Measurements from ENCODE around the gene PARD3B.

The PARD3B gene

GRCh38 chr2:205574001-205574400 is 1028.7 kb downstream of the PARD3B start:
- H3K4me3 ChIP-seq (replicated peaks; ENCODE audit: insufficient read depth, low read length): no peak overlapping the region
- H3K27ac ChIP-seq (replicated peaks): no peak overlapping the region
- peaks cover 3% of the 10 kb centered on the region for H3K27me3 ChIP-seq (ENCODE audit: insufficient read depth, poor library complexity, severe bottlenecking)
- DNase-seq (ENCODE audit: low read depth in 1 of 2, low spot score in 1 of 2): no peak
- TF ChIP-seq POLR2AphosphoS5 (IDR thresholded peaks at IDR 0.05; ENCODE audit: low read depth) (no peak), REST (IDR thresholded peaks at IDR 0.05; ENCODE audit: insufficient replicate concordance, low read depth) (no peak), GABPA (IDR thresholded peaks at IDR 0.05; ENCODE audit: low read depth) (no peak), SPI1 (IDR thresholded peaks at IDR 0.05; ENCODE audit: borderline replicate concordance, low read depth) (no peak)
- TF ChIP-seq, protein P1, sequence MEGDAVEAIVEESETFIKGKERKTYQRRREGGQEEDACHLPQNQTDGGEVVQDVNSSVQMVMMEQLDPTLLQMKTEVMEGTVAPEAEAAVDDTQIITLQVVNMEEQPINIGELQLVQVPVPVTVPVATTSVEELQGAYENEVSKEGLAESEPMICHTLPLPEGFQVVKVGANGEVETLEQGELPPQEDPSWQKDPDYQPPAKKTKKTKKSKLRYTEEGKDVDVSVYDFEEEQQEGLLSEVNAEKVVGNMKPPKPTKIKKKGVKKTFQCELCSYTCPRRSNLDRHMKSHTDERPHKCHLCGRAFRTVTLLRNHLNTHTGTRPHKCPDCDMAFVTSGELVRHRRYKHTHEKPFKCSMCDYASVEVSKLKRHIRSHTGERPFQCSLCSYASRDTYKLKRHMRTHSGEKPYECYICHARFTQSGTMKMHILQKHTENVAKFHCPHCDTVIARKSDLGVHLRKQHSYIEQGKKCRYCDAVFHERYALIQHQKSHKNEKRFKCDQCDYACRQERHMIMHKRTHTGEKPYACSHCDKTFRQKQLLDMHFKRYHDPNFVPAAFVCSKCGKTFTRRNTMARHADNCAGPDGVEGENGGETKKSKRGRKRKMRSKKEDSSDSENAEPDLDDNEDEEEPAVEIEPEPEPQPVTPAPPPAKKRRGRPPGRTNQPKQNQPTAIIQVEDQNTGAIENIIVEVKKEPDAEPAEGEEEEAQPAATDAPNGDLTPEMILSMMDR (IDR thresholded peaks at IDR 0.05; ENCODE audit: insufficient read depth, low read length): no peak

- H3K27ac ChIP-seq (replicated peaks): no peak overlapping the region
- TF ChIP-seq, protein P1 (IDR thresholded peaks at IDR 0.05; ENCODE audit: insufficient read depth, low read length): no peak
- no peak for TF ChIP-seq POLR2AphosphoS5 (IDR thresholded peaks at IDR 0.05; ENCODE audit: low read depth)
- TF ChIP-seq GABPA (IDR thresholded peaks at IDR 0.05; ENCODE audit: low read depth): no peak
- TF ChIP-seq REST (IDR thresholded peaks at IDR 0.05; ENCODE audit: insufficient replicate concordance, low read depth): no peak
- no peak for TF ChIP-seq SPI1 (IDR thresholded peaks at IDR 0.05; ENCODE audit: borderline replicate concordance, low read depth)
- peaks cover 5% of the 10 kb centered on the region for H3K27me3 ChIP-seq (ENCODE audit: insufficient read depth, poor library complexity, severe bottlenecking)
- no peak overlapping the region for H3K4me3 ChIP-seq (replicated peaks; ENCODE audit: insufficient read depth, low read length)
- no peak for DNase-seq (ENCODE audit: low read depth in 1 of 2, low spot score in 1 of 2)
These were observed 1034.1 kb downstream of the PARD3B start for GRCh38 chr2:205579335-205579734.

DNA sequence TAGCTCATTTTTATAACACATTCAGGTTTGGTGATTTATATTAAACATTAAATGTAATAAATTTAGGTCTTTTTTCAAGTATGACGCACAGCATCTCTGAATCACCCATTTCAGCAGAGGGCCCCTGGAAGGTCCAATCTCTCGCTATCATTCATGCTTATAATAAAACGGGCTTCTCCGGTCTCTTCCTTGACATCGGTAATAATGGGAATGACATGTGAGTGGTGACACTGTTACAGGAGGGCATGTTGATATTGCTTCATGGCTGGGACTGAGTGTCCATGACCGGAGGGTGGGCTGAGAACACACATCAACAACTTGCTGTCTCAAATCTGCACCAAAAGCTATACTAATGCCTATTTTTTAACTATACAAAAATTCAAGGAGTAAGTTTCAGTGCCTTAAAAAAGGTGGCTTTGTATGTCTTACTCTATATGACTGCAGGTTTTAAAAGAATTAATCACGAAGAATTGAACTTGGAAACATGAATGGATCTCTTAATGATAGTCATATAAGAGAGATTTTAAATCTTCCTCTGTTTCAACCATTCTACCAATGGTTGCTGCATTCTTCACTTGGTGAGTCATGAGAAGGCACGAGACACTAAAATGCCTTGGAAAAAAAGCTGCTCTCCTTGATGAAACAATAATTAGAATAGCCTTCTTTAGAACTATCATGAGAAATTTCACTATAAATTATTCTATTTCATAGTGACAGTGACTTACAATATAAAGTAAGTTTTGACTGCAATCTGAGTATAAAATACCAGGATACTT is 1035.1 kb downstream of the PARD3B start:
- no peak for DNase-seq (ENCODE audit: low read depth in 1 of 2, low spot score in 1 of 2)
- no peak overlapping the region for H3K4me3 ChIP-seq (replicated peaks; ENCODE audit: insufficient read depth, low read length)
- TF ChIP-seq REST (IDR thresholded peaks at IDR 0.05; ENCODE audit: insufficient replicate concordance, low read depth) (no peak), GABPA (IDR thresholded peaks at IDR 0.05; ENCODE audit: low read depth) (no peak)
- TF ChIP-seq, protein P1 (IDR thresholded peaks at IDR 0.05; ENCODE audit: insufficient read depth, low read length): no peak
- no peak overlapping the region for H3K27ac ChIP-seq (replicated peaks)
- H3K27me3 ChIP-seq (ENCODE audit: insufficient read depth, poor library complexity, severe bottlenecking): peaks cover 5% of the 10 kb centered on the region
